ENCODE data around the gene PSG5.
"Not testable (repeated sequence)": the region's sequence is repeated elsewhere in the genome, so short reads cannot be mapped to it uniquely, and the experiment has no call there.

DNA sequence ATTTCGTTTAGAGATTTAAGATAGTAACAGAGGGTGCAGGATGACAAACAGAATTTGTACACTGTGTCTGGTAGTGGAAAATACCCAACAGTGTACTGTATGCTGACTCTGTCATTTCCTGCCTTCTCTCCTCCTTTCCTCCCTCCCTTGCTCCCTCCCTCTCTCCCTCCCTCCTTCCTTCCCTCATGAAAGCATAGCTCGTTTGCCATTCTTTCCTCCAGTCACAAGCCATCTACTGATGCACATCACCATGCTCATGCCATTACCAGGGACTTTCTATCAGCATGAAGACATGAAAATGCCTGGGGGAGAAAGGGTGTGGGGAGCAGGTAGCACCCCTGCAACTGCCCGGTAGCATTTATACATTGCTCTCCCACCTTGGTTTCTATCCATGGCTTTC lies 66.8 kb downstream of the PSG5 start:
- TF ChIP-seq, protein P1, sequence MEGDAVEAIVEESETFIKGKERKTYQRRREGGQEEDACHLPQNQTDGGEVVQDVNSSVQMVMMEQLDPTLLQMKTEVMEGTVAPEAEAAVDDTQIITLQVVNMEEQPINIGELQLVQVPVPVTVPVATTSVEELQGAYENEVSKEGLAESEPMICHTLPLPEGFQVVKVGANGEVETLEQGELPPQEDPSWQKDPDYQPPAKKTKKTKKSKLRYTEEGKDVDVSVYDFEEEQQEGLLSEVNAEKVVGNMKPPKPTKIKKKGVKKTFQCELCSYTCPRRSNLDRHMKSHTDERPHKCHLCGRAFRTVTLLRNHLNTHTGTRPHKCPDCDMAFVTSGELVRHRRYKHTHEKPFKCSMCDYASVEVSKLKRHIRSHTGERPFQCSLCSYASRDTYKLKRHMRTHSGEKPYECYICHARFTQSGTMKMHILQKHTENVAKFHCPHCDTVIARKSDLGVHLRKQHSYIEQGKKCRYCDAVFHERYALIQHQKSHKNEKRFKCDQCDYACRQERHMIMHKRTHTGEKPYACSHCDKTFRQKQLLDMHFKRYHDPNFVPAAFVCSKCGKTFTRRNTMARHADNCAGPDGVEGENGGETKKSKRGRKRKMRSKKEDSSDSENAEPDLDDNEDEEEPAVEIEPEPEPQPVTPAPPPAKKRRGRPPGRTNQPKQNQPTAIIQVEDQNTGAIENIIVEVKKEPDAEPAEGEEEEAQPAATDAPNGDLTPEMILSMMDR (IDR thresholded peaks at IDR 0.05; ENCODE audit: low read depth, low read length, poor library complexity, severe bottlenecking) = not testable (repeated sequence)
- TF ChIP-seq EZH2phosphoT487 (IDR thresholded peaks at IDR 0.05; ENCODE audit: borderline replicate concordance, low read length) = not testable (repeated sequence)

Measured in DOHH2 (cell line).